HG03558 (cell line): ENCODE measurements around the gene KLF3.

Source experiments
- ATAC-seq: cut with Tn5 transposase; IDR thresholded peaks from one replicate; pipeline ENCODE4 v1.9.1; 2021; ENCODE audit warnings: moderate number of reproducible peaks; ENCODE audit not compliant: unreplicated experiment; ENCODE audit errors: extremely low read depth

KLF3 gene

DNA sequence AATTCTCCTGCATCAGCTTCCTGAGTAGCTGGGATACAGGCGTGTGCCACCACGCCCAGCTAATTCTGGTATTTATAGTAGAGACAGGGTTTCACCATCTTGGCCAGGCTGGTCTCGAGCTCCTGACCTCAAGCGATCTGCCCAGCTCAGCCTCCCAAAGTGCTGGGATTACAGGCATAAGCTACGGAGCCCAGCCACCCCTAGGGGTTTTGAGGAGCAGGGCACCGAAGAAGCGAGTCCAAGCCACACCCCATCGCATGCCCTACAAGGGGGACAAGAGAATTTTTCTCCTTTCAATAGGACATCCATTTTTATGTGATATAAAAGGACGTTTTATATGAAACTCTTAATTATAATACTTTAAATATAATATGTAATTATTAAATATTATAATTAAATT is 13.9 kb upstream of the KLF3 start:
- no peak for ATAC-seq

GRCh38 chr4:38654273-38654672 is 9.7 kb upstream of the KLF3 start:
- ATAC-seq = no peak

DNA sequence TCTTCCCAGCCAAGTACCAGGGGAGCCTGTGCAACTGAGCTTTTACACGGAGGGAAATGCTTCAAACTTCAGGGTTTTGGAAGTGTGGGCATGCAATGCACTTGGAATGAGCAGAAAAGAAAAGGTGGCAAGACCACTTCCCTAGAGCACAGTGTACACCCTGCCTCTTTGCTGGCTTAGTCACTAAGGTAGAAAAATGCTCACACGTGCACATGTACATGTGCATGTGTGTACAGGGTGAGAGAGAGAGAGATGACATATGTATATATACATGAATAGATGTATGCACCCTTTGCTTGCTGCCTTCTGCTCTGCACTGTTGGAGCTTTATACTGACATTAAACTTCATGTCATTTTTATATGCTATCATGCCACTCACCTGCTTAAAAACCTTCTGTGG is 7.9 kb upstream of the KLF3 start:
- no peak for ATAC-seq

GRCh38 chr4:38659346-38659745 is 4.7 kb upstream of the KLF3 start:
- no peak for ATAC-seq

DNA sequence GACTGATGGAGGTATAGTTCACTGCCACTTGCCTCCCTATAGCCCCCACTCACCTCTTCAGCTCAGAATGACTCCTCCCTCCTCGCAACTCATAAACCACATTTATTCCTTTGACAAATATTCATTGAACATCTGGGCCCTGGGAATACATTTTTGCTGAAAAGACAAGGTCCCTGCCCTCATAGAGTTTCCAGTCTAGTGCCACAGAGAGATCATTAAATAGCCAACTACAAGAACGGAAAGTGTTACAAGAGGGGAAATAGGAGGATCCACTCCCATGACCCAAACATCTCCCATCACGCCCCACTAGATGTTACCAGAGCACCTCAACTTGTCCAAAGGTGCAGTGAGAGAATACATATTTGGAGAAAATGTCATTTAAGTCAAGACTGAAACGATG is 3.2 kb upstream of the KLF3 start:
- no peak for ATAC-seq

DNA sequence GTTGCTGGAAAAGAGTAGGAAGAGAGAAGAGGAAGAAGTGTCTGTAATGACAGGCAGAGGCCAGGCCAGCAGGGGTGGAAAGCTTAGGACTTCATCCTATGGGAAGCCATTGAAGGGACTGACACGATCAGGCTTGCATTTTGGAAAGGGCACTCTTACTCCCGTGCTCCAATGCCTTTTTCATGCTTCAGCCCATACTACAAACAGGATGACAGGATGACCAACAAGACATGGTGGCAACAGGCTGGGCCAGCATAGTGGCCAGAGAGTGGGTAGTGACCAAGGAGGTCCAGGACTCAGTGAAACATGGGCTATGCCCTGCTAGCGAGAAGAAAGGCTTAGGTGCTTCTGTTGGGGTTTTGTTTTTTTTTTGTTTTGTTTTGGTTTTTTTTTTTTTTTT is 2.6 kb upstream of the KLF3 start:
- ATAC-seq = no peak

DNA sequence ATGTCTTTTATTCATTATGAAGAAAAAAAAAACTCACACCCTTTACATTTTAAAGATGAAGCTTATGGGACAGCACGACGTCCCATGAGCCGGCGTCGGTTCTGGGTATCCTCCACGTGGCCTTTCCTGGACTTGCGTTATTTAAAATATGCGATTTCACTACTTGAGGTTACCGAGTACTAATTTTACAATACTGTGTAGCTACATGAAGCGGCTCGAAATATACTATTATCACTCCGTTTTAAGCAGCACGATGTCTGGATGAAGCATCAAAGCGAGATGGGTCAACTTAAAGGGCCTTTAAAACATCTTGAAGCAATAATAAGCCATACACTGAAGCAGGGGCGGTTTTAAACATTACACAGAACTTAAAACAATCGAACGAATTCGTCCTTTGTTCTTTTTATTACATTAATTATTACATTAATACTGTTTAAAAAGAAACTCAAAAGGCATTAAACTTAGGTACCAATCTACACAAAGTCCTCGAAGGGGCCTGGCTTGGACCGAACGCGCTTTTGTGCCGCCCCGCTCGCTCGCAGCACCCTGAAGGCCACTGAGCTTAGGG is 1.4 kb upstream of the KLF3 start:
- ATAC-seq = no peak

DNA sequence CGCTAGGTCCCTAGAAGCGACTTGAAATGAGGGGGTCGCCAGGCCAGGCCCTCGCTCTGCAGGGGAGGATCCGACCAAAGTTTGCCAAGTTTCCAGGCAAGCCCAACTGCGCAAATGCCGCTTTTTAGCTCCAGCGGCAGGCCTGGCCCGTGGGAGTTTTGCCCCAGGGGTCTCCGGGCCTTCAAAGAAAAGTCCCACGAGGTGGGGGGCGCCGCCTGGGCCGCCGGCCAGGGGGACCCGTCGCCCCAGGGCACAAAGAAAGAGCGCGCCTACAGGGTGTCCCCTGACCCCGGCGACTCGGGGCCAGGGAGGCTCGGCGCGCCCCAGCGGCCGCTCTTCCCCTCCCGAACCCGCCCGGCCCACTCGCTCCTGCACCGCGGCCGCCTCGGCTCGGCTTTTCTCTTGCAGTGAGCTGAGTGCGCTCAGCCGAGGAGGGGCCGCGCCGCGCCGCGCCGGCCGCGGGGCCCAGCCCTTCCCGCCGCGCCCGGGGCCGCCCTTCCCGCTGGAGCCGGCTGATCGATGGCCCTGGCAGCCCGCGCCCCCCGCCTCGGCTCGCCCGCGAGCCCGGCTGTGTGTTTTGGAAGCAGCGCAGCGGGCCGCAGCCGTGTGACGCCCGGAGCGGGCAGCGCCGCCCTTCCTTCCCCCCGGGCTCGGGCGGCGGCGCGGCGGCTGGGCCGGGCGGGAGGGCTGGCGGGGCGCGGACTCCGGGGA is 754 bp upstream of the KLF3 start:
- ATAC-seq = peak; percentile 26

GRCh38 chr4:38664706-38665401 is 855 bp downstream of the KLF3 start:
- ATAC-seq = no peak

DNA sequence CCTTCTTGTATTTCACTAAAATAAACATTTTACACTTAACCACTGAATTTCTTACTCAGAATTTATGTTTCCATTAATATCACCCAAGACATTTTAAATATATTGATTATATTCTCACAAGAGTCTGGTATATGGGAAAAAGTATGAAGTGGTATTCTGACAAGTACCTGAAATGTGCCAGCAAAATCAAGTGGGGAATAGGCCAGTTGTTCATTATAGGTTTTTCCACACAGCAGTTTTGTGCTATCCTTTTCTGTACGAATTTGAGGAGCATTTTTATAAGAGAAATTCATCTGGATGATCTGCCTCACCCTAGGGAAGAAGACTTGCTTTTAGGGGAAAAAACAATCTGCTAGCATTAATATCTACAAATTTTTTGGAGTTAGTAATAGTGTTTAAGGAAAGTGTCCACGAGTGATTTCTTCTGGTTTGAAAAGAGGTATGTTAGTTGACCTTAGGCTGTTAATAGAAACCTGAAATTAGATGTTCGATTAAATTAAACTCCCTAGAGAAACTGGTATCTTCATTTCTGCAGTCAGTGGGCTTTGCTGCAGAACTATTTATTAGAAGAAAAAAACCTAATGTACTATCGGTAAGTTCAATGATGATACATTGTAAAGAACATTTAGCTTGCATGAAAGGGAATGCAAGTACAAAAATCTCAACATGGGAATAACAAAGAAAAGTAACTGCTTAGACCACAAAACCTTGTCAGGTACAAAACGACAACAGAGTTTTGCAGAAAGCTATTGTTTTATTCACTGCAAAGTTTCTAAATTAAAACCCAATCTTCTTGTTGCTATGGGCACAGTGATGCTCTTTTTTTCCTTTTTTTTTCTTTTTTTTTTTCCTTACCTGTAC is 1.8 kb downstream of the KLF3 start:
- ATAC-seq = no peak

- no peak for ATAC-seq
Measured at GRCh38 chr4:38666766-38667084, 2.7 kb downstream of the KLF3 start.

GRCh38 chr4:38667085-38667893 is 3.3 kb downstream of the KLF3 start:
- ATAC-seq = no peak

DNA sequence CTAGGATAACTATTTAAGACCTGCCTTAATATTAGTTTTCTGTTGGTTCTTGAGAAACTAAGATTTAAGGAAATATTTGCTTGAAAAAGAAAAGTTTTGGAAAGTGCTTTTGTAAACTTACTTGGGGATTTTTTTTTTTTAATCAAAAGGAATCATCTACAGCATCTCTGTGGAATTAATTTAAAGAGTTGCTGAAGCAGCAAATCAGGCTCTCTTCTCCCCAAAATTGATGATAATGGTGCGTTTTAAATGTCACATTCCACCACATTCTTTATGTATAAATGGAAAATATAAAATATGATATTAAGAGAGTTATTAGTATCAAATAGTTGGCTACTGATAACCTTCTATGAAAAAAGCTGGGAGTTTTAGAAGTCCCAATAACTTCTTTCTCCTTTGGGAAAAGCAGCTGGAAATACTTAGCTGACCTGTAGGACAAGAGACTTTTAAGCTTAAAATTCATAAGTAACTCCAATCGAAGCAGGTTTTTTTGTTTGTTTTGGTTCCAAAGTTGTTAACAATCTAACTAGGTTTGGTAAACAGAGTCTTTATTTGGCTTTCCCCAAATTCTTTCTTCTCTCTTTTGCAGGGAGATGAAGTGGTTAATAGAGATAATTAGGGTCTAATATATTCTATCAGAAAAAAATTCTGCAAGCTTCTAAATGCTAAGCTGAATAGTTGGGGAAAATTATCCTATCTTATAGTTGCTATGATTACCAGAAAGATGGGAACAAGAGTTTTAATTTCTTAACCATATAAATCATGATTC is 4.4 kb downstream of the KLF3 start:
- ATAC-seq = no peak

DNA sequence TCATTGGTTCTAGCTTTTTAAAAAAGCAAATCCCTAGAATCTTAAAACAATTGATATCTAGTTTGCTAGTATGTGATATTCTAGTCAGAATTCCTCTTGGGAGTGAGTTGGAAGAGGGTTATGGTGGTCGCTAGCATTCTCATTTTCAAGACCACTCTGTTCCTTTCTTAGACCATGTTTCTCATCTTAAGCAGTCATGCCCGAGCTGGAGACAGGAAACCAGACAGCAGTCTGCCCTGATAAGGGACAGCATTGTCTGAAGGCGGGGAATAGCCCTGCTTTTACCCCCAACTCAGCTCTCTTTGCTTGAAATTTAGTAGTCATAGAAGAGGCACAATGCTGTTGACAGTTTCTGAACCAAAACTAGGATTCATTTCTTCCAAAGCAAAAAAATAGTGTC is 5.2 kb downstream of the KLF3 start:
- ATAC-seq = no peak

DNA sequence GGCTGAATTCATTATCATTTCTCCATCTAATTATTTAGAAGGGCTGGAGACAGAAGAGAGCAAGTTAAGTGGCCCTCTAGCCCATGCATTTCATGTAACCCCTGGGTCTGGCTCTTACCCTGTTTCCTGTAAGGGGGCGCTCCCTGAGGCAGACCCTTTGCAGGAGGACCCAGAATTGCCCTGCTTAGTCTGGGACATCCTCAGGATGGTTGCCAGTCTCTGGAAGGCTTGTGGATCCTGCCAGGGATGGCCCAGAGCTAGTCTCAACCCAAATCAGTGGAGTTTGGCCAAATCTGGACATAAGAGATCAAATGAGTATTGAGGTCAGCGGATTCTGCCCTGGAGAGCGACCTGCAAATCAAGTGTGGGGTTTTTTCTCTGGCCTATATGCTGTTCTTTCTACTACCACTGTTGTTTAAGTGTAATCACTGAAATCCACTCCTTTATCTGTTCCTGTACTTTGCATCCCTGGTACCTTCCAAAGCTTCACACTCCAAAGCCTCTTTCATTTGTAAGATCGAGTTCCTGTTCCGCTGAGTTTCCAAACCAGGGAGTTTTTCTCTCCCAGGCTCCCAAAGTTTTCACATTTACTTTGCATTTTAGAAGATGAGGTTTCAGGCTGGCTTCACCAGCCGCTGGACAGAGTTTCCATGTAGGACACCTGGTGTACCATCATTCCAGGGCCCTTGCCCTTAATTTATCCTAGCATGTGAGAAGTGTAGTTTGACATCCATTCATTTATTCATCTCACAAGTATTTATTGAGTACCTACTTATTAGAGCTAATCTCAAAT is 6.3 kb downstream of the KLF3 start:
- no peak for ATAC-seq

DNA sequence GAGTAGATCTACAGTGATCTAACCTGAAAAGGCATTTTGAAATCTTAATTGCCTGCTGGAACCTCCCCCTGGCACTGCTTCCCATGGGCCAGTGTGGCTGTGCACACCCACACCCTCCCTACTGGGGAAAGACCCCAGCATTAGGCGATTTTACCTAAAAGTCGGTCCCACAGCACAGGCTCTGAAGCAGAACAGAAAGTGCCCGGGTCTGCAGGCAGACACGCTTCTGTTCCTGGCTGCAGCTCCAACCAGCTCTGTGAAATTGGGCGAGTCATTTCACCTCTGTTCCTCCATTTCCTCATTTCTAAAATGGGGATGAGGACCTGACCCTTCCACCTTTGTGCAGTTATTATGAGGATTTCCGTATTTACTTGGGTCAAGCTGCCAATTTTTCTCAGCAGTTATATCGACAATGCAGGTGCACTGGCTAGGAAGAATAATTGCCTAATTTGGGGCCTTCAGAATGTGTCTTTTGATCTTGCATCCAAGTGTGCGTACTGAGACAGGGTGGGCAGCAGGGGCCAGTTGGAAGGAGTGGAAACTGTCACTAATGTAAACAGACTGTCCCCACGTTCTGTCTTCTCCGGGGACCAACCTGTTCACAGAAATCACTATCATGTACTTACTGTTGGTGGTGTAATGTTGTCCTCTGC is 7.1 kb downstream of the KLF3 start:
- ATAC-seq = peak; percentile 32

- no peak for ATAC-seq
Measured at GRCh38 chr4:38671592-38671940, 7.6 kb downstream of the KLF3 start.

GRCh38 chr4:38672074-38672396 is 8.0 kb downstream of the KLF3 start:
- ATAC-seq = no peak
